Measurements from ENCODE around the gene LPP.

The LPP gene

DNA sequence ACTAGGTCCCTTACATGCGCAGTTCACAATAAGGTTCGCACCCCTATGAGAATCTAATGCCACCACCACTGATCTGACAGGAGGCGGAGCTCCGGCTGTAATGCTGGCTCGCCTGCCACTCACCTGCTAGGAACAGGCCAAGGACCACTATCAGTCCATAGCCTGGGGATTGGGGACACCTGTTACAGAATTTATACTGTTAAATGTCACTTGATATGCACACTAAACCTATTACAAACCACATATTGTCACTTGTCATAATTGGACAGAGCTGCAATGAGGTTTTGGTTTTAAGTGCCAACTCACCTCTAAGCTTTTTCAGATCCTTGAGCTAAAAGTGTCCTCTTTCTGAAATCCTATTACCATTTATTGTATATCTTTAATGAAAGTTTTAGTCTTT lies 509.9 kb downstream of the LPP start:
- DNase-seq (ENCODE audit: low read depth in 1 of 2, low spot score in 1 of 2), result no peak
- TF ChIP-seq, protein P1, sequence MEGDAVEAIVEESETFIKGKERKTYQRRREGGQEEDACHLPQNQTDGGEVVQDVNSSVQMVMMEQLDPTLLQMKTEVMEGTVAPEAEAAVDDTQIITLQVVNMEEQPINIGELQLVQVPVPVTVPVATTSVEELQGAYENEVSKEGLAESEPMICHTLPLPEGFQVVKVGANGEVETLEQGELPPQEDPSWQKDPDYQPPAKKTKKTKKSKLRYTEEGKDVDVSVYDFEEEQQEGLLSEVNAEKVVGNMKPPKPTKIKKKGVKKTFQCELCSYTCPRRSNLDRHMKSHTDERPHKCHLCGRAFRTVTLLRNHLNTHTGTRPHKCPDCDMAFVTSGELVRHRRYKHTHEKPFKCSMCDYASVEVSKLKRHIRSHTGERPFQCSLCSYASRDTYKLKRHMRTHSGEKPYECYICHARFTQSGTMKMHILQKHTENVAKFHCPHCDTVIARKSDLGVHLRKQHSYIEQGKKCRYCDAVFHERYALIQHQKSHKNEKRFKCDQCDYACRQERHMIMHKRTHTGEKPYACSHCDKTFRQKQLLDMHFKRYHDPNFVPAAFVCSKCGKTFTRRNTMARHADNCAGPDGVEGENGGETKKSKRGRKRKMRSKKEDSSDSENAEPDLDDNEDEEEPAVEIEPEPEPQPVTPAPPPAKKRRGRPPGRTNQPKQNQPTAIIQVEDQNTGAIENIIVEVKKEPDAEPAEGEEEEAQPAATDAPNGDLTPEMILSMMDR (IDR thresholded peaks at IDR 0.05; ENCODE audit: insufficient read depth, low read length), result no peak
- TF ChIP-seq SPI1 (IDR thresholded peaks at IDR 0.05; ENCODE audit: borderline replicate concordance, low read depth), result no peak
- no peak for TF ChIP-seq GABPA (IDR thresholded peaks at IDR 0.05; ENCODE audit: low read depth)
- TF ChIP-seq REST (IDR thresholded peaks at IDR 0.05; ENCODE audit: insufficient replicate concordance, low read depth), result no peak
- no peak for TF ChIP-seq POLR2AphosphoS5 (IDR thresholded peaks at IDR 0.05; ENCODE audit: low read depth)
- Histone ChIP-seq H3K4me3 (replicated peaks; ENCODE audit: insufficient read depth, low read length) (no peak overlapping the region), H3K27ac (replicated peaks) (no peak overlapping the region), H3K27me3 (ENCODE audit: insufficient read depth, poor library complexity, severe bottlenecking) (no peaks in the 10 kb centered on the region)

- peak in 1 of 2 experiments; percentile 17 for DNase-seq (ENCODE audit: low read depth in 1 of 2, low spot score in 1 of 2)
- no peak overlapping the region for H3K4me3 ChIP-seq (replicated peaks; ENCODE audit: insufficient read depth, low read length)
- TF ChIP-seq SPI1 (IDR thresholded peaks at IDR 0.05; ENCODE audit: borderline replicate concordance, low read depth) (no peak), REST (IDR thresholded peaks at IDR 0.05; ENCODE audit: insufficient replicate concordance, low read depth) (no peak), POLR2AphosphoS5 (IDR thresholded peaks at IDR 0.05; ENCODE audit: low read depth) (no peak), GABPA (IDR thresholded peaks at IDR 0.05; ENCODE audit: low read depth) (no peak)
- TF ChIP-seq, protein P1 (IDR thresholded peaks at IDR 0.05; ENCODE audit: insufficient read depth, low read length), result no peak
- H3K27ac ChIP-seq (replicated peaks), result no peak overlapping the region
- H3K27me3 ChIP-seq (ENCODE audit: insufficient read depth, poor library complexity, severe bottlenecking), result no peaks in the 10 kb centered on the region
Observed at GRCh38 chr3:188664795-188665194, 510.8 kb downstream of the LPP start.

GRCh38 chr3:188667926-188668325 lies 514.0 kb downstream of the LPP start:
- no peak for DNase-seq (ENCODE audit: low read depth in 1 of 2, low spot score in 1 of 2)
- no peak overlapping the region for H3K27ac ChIP-seq (replicated peaks)
- TF ChIP-seq, protein P1 (IDR thresholded peaks at IDR 0.05; ENCODE audit: insufficient read depth, low read length), result no peak
- TF ChIP-seq GABPA (IDR thresholded peaks at IDR 0.05; ENCODE audit: low read depth), result no peak
- no peak for TF ChIP-seq SPI1 (IDR thresholded peaks at IDR 0.05; ENCODE audit: borderline replicate concordance, low read depth)
- no peak for TF ChIP-seq REST (IDR thresholded peaks at IDR 0.05; ENCODE audit: insufficient replicate concordance, low read depth)
- TF ChIP-seq POLR2AphosphoS5 (IDR thresholded peaks at IDR 0.05; ENCODE audit: low read depth), result no peak
- no peak overlapping the region for H3K4me3 ChIP-seq (replicated peaks; ENCODE audit: insufficient read depth, low read length)
- H3K27me3 ChIP-seq (ENCODE audit: insufficient read depth, poor library complexity, severe bottlenecking), result no peaks in the 10 kb centered on the region
